GM15510 (cell line): ENCODE results near the gene GLYR1.
A peak's percentile ranks its signal among the peaks of the same experiment; 100 is the strongest.

ENCODE experiments used
- POLR2A ChIP-seq: IDR thresholded peaks from 3 replicates; pipeline ENCODE4 v1.6.1; 2011; ENCODE audit warnings: borderline replicate concordance; ENCODE audit not compliant: insufficient read length; ENCODE audit errors: extremely low read depth

The GLYR1 gene

DNA sequence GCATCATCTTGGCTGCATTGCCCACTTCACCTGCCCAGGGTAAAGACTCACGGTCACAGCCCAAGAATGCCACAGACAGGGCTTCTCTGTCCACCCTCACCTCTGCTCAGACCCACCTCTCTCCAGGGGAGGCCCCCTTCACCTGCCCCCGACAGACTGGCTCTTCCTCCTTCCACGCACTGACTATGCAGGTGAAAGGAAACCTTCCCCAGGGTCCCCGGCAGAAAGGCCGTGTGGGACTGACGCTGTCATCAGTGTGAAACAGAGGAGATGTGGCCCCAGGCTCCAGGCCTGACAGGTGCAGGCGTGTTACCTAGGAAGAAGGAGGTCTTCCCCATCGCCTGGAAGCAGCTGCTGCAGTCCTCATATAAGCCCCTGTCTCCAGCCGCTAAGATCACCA, 35.3 kb downstream of the GLYR1 start:
- no peak for TF ChIP-seq POLR2A

DNA sequence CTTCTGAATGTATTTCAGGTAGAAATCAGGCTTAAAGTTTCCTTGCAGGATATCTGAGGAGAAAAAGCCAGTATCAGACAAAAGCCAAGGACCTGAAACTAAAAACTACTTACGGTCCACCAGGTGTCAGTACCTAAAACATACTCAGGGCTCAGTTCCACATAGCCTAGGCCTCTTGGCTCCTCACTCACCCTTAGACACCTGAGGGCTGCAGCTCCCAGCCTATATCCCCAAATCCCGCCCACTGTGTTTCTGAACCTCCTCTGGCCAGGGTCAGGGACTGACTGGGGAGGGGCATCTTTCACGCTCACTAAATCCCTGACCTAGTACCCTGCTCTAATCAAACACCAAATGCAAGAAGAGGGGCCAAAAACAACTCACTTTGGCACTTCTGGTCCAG, 35.8 kb downstream of the GLYR1 start:
- no peak for TF ChIP-seq POLR2A

DNA sequence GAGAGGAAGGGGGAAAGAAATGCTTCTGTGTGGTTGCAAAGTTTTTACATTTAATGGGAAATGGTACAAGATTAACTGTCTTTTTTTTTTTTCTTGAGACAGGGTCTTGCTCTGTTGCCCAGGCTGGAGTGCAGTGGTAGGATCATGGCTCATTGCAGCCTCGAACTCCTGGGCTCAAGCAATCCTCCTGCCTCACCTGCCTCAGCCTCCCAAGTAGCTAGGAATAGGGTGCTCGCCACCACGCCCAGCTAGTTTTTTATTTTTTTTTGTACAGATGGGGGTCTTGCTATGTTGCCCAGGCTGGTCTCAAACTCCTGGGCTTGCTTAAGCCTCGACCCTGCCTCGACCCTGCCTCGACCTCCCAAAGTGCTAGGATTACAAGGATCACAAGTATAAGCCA, 40.8 kb downstream of the GLYR1 start:
- no peak for TF ChIP-seq POLR2A

DNA sequence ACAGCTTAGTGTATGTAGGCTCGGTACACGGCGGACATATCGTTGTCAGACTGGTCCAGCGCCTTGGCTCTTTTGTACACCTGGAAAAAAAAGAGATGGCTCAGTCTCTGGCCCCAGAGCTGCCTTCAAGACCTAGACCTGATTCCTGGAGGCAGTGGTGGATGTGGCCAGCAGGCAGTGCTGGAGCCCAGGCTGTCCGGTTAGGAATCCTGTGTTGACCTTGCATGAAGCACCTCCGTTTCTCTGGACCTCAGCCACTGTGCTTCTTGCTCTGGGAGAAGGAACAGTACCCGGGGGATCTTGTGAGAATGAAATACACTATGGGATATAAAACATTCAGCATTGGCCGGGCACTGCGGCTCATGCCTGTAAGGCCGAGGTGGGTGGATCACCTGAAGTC, 41.9 kb downstream of the GLYR1 start:
- no peak for TF ChIP-seq POLR2A

DNA sequence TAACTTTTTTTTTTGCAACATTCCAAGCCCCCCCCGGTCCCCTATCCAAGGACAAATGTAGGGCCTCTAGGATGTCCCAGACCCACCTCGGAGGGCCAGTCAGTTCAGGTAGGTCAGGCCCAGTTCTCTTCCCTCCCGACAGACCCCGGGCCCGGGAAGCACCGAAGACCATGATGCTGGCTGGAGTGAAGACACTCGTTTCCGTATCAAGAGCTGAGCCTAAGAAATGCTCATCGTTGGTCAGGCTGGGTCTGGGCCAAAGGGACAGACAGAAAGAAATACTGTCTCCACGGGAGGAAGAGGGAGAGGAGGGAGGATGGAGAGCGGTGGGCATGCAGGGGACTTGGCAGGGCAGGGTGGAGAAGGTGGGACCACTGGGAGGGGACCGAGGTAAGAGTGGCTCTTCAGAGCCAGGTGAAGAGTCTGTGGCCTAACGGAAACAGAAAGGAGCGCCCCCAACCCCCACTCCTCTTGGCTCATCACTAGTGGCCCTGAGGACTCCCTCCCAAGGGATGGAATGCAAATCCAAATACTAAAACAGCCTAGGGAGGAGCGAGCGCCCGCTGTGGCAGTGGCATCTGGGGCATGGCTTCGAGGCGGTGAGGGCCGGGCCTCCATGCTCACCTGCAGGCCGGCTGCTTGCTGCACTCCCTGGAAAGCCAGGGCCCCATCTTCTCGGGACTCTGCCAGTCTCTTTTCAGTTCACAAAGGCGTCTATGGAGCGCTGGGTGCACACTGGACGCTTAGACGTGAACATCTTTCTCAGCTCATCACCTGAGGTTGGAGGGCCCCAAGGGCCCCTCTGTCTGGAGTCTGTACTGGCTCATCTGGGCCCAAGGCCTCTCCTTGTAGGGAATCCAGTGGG, 43.0 kb downstream of the GLYR1 start:
- no peak for TF ChIP-seq POLR2A

DNA sequence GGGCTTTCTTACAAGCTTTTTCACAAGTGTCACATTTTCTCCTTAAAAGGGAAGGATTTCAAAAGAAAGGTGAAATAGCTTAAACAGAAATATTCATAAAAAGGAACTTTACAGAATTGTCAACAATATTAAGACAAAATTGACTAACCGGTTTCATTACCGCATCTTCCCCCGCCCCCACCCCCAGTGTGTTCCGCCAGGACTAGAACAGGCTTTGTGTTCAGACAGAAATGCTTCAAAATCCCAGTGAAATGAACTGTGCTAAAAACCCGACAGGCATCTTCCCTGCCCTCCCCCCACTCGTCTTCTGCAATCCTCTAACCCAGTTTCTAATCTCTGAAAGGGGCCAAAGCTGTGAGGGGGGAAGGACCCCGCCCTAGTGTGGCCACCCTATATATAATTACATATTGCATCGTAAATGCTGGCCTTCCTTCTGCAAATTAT, 43.7 kb downstream of the GLYR1 start:
- TF ChIP-seq POLR2A, result no peak

DNA sequence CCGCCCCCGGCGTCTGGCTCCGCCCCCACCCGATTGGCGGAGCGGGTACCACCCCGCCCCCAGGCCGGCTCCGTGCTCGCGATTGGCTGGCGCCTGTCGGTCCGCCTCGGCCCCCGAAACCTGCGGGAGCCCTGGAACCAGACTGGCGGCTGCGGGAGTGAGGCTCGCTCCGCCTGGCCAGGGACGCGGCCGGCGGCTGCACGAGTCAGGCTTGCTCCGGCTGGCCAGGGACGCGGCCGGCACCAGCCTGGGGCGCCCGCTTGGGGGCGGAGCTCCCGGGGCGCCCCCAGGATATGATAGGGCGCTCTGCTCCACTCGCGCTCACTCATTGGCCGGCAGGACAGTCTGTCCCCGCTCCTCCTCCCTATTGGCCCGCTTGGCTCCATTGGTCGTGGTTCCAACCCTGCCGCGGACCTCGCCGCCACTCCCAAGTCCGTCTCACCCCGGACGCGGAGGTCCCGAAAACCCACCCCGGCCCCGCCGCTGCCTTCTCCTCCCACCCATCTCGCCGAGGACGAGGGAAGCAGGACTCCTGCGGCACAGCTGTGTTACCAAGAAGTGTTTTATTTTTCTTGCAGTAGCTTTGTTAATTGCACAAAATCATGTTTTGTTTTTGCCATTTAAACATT, 44.3 kb downstream of the GLYR1 start:
- TF ChIP-seq POLR2A, result no peak

DNA sequence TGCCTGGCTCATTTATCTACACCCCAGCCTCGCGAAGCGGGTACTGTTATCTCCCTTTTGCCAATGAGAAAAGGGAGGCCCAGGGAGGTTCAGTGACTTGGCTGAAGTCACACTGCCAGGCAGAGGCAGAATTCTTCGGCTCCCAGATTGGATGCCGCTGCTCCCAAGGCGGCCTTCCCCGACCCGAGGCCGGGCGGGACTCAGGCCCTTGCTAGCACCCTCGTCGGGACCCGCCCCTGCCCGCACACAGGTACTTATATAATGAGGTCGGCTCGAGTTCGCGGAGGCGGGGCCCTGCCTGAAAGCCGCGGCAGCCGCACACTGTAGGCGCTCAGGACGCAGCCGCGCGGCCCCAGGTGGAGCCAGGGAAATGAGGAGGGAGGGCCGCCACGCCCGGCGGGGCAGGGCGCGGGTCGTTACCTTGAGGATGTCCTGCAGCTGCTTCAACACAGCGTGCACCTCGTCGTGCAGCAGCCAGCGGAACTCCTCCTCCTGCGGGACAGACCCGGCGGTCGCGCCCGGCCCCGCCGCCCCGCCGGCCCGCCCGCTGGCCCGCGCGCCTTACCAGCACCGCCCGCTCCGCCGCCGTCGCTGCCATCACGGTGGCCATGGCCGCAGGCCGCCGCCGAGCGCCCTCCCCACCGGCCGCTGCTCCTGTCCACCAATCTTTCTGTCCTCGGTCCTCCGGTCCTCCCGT, 45.0 kb downstream of the GLYR1 start, which contains the start of gene ROGDI:
Gene ROGDI, minus strand, starts transcription at position 672 of the 697 bp plus-strand sequence. Its CDS starts 62 bp downstream, at position 610.
- TF ChIP-seq POLR2A, result peak; percentile 45

DNA sequence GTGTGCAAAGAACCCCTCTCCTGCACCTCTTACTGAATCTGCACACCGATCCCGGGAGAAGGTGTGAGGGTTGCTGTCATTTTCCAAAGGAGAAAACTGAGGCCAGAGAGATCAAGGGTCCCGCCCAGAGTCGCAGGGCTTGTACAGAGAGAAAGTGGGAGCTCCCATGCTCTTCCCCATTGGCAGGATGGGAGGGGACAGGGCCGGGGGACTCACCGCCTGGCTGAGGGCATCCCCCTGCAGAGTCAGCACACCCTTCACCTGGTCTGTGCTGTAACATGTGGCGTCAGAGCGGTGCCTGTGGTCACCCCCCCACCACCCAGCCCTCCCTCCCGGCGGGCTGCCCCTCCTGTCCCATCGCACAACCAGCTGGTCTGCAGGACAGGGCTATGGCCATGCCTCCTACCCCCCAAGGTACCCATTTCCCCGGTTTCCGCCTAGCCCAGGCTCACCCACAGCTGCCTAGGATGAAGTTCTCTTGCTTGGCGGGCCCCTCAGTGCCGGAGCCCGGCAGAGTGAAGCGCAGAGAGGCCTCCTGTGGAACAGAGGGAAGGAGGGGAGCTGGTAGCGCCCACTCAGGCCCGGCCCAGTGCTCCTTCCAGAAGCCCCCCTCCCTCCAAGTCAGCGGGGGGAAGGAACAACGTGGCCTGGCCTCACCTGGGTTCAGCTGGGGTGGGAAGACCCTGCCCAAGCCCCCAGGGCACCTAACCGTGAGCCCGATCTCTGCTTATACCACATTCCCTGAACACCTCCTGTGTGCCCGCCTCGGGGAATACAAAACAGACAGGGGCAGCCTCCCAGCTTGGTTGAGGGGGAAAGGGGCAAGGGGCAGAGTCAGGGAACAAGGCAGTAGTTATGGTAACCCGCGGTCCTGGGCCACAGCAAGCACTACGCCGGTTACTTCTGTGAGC, 45.8 kb downstream of the GLYR1 start:
- TF ChIP-seq POLR2A, result no peak

DNA sequence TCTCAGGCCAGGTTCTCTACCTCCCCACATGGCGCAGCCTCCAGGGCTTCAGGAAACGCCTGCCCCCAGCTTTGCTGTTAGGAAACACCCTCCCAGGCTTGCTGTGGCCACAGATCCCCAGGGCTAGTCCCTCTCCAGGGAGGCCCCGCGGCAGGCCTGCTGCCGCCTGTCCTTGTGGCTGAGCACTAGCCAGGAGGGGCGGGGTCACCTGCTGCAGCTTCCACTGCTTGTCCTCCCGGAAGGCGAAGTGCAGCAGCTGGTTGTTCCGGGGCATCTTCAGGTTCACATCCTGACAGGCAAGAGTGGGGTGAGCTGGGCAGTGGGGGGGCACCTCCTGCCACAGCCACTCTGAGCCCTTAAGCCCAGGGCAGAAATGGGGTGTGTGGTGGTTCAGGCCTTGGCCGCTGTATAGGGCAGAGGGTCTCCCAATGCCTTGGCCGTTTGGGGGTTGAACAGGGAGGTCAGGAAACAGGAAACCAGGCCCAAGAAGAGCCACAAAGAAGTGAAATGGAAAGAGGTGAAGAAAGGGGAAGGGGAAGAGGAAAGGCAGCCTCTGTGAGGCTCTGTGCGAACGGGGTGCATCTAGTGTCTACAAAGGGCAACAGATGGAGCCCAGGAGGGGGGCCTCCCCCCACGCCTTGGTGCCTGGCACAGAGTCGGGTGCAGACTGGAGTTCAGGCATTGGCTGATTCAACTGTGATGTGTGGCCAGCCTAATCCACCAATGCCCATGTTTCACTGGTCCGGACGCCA, 46.6 kb downstream of the GLYR1 start:
- peak; percentile 52 for TF ChIP-seq POLR2A

DNA sequence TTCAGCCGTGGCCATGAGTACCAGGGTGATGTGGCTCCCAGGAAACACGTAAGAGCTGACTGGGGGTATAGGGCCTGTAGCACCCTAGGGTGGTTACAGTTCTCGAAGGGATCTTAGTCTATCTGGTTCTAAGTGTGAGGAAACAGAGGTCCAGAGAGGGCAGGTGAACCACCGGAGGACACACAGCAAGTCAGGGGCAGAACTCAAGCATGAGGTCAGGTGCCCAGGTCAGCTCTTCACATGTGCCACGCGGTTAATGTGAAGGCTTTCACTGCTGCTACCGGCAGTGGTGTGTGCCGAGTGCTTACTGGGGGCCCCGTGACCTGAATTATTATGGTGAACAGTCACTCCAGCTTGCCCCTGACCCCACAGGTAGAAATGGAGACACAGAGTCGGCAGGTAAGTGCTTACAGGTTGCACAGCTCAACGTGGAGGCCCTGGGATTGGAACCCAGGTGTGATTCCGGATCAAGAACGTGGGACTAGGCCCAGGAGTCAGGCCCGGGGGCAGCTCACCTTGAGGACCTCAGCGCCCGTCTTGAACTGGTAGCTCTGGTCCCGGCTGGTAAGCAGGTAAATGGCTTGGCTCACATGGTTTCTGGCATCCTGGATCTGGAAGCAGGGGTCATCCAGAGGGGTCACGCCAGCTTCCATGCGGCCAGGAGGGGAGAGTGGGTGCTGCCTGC, 47.8 kb downstream of the GLYR1 start:
- no peak for TF ChIP-seq POLR2A

DNA sequence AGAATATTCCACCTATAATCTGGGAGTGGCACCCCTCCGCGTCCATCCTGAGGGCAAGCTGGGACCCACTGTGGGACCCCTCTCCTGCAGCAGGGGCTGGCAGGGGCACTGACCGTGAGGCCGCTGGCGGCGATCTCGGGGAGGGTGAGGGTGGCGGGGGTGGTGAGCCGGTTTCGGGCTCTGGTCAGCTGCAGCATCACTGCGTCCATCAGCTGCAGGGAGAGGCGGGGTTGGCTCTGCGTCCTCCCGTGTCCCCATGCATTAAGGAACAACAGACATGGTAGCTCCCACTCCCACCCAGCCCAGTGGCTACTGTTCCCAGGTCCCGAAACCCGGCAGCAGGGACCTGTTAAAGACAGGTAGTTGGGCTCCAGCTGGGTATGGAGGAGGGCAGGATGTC, 48.6 kb downstream of the GLYR1 start:
- TF ChIP-seq POLR2A, result no peak

DNA sequence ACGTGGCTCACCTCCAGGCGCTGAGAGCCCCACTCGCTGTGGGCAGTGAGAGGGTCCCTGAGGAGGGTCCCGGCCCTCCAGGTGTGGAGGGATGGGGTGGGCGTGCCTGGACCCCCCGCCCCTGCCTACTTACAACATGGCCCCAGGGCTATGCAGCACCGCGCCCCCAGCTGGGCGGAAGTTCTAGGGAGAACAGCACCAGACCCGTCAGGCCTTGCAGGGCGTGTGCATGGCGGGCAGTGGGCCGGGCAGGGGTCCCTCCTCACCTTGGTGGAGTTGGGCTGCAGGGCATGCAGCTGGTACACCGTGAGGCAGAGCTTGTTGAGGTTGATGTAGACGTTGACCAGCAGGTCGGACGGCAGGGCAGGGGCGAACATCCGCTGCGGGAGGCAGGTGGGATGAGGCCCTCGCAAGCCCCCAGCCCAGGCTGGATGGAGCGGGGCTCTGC, 49.3 kb downstream of the GLYR1 start:
- no peak for TF ChIP-seq POLR2A

DNA sequence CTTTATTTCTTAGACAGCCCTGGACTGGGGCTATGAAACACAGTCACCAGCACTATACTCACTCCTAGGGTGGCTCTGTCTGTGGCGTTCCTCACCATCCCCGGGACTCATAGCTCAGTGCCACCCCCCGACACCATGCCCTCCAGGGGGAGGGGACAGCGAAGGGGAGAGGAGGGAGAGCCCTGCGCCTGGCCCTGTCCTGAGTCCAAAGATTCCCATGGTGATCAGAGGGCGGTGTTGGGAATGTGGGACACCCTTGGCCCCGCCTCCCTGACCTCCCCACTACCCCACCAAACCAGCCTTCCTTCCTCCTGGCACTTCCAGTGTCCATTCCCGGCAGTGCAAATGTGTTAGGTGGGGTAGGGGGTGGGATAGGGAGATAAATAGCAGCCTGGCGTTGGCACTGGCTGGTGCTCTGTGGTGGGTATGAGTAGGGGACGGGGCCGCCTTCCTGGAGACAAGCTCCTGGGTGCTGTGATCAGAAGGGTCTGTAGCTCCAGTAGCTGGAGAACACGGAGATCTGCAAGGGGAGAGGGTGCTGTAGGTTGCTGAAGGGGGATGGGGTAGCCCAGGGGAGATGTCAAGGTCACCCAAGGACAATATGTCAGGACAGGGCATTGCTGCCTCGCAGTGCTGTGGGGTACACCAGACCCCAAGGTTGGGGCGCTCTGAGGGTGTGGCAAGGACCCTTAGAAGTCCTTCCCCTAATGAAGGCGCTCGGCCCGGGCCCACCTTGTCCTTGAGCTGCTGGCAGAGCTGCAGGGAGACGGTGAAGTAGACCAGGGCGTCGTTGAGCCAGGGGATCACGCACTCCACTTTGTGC, 49.9 kb downstream of the GLYR1 start:
- TF ChIP-seq POLR2A, result no peak
